Measurements from ENCODE around the gene IARS1. TPM values are rescaled to one million over a fixed set of nuclear protein-coding genes. Genes with fewer than 3 reads are reported as not detected.

Gene IARS1
- total and polyA plus RNA-seq, 12 donors = 16.8 to 157 (median 80.1) TPM

- H3K36me3 ChIP-seq (replicated peaks in 1 of 2) = no peaks in the 10 kb centered on the region
- no peak for TF ChIP-seq POLR2A (IDR thresholded peaks at IDR 0.05)
- no peak for TF ChIP-seq CTCF (IDR thresholded peaks at IDR 0.05)
- DNase-seq = no peak
- intact Hi-C loops (cut with DNase I) = no loop called here
- 80 to 93% (median 88%) methylated on average over 2 of the region's 2 CpGs for WGBS, 4 donors
- no peaks in the 10 kb centered on the region for H3K27me3 ChIP-seq
- H3K9me3 ChIP-seq (replicated peaks in 1 of 3) = no peaks in the 10 kb centered on the region
- H3K4me3 ChIP-seq = no peak overlapping the region
- peak overlapping the region in 1 of 5 donors; percentile 18 for H3K27ac ChIP-seq
- H3K4me1 ChIP-seq (replicated peaks in 1 of 2) = no peaks in the 10 kb centered on the region
These were observed 39.8 kb upstream of the IARS1 start for GRCh38 chr9:92333282-92333634.

GRCh38 chr9:92332577-92333281 lies 39.2 kb upstream of the IARS1 start:
- Histone ChIP-seq H3K36me3 (replicated peaks in 1 of 2) (no peaks in the 10 kb centered on the region), H3K4me1 (replicated peaks in 1 of 2) (no peaks in the 10 kb centered on the region), H3K27ac (peak overlapping the region in 1 of 5 donors; percentile 18), H3K4me3 (no peak overlapping the region), H3K27me3 (no peaks in the 10 kb centered on the region), H3K9me3 (replicated peaks in 1 of 3) (no peaks in the 10 kb centered on the region)
- DNase-seq = no peak
- TF ChIP-seq POLR2A (IDR thresholded peaks at IDR 0.05) = no peak
- no peak for TF ChIP-seq CTCF (IDR thresholded peaks at IDR 0.05)
- intact Hi-C loops (cut with DNase I) = no loop called here
- 62 to 82% (median 81%) methylated on average over 3 of the region's 3 CpGs for WGBS, 4 donors

- TF ChIP-seq POLR2A (IDR thresholded peaks at IDR 0.05) = no peak
- no peak for TF ChIP-seq CTCF (IDR thresholded peaks at IDR 0.05)
- intact Hi-C loops (cut with DNase I) = loop anchor here in 1 of 2 donors (10.0 kb wide), 1 partner anchor 193 kb away; no protein-coding TSS in a partner anchor
- no peak overlapping the region for H3K4me3 ChIP-seq
These were observed 34.7 kb upstream of the IARS1 start for GRCh38 chr9:92328225-92328624.

GRCh38 chr9:92327283-92327850 lies 33.9 kb upstream of the IARS1 start:
- Histone ChIP-seq H3K4me1 (replicated peaks in 1 of 2) (peaks cover 5 to 24% of the 10 kb centered on the region in 2 donors), H3K9me3 (replicated peaks in 1 of 3) (no peaks in the 10 kb centered on the region), H3K36me3 (replicated peaks in 1 of 2) (peaks cover 0 to 7% of the 10 kb centered on the region in 2 donors), H3K27me3 (no peaks in the 10 kb centered on the region), H3K27ac (no peak overlapping the region), H3K4me3 (no peak overlapping the region)
- DNase-seq = no peak
- WGBS, 4 donors = 72 to 84% (median 75%) methylated on average over 2 of the region's 2 CpGs
- TF ChIP-seq POLR2A (IDR thresholded peaks at IDR 0.05) (no peak), CTCF (IDR thresholded peaks at IDR 0.05) (no peak)
- intact Hi-C loops (cut with DNase I) = loop anchor here in 1 of 2 donors (10.0 kb wide), 1 partner anchor 193 kb away; no protein-coding TSS in a partner anchor

More at GRCh38 chr9:92328225-92328624, 34.7 kb upstream of the IARS1 start:
- no peak overlapping the region for H3K27ac ChIP-seq
- 43 to 51% (median 47%) methylated on average over 2 of the region's 2 CpGs for WGBS, 4 donors
- H3K9me3 ChIP-seq (replicated peaks in 1 of 3) = no peaks in the 10 kb centered on the region
- H3K36me3 ChIP-seq (replicated peaks in 1 of 2) = no peaks in the 10 kb centered on the region
- peaks cover 5 to 24% of the 10 kb centered on the region in 2 donors for H3K4me1 ChIP-seq (replicated peaks in 1 of 2)
- DNase-seq = no peak
- H3K27me3 ChIP-seq = no peaks in the 10 kb centered on the region

Measured in adrenal gland (tissue), 12 donors.